ENCODE results near the gene PACRG.

- TF ChIP-seq POU6F1 (CRISPR knock-in tag; IDR thresholded peaks at IDR 0.05; ENCODE audit: borderline replicate concordance, low read depth): no peak
- TF ChIP-seq BACH2 (CRISPR knock-in tag; IDR thresholded peaks at IDR 0.05; ENCODE audit: borderline replicate concordance): no peak
- TF ChIP-seq PATZ1 (CRISPR knock-in tag; IDR thresholded peaks at IDR 0.05; ENCODE audit: borderline replicate concordance): no peak
- no peak for TF ChIP-seq TSHZ2 (CRISPR knock-in tag; IDR thresholded peaks at IDR 0.05)
- no peak for TF ChIP-seq CSRNP3 (CRISPR knock-in tag; IDR thresholded peaks at IDR 0.05)
- TF ChIP-seq ZNF8 (CRISPR knock-in tag; IDR thresholded peaks at IDR 0.05): no peak
- no peak for TF ChIP-seq ZNF565 (CRISPR knock-in tag; conservative IDR thresholded peaks at IDR 0.05; ENCODE audit: low read depth)
- TF ChIP-seq RARB (CRISPR knock-in tag; IDR thresholded peaks at IDR 0.05): no peak
- TF ChIP-seq ZC3H10 (CRISPR knock-in tag; IDR thresholded peaks at IDR 0.05): no peak
Measured at GRCh38 chr6:163328411-163328810, 600.6 kb downstream of the PACRG start.
